GM10266 (cell line): ENCODE measurements around the gene OLFML1.

Experiments used
- DNase-seq: peaks from one replicate; pipeline ENCODE4 v3.0.0; 2012; ENCODE audit errors: extremely low spot score
- CTCF ChIP-seq: IDR thresholded peaks from 2 replicates; pipeline ENCODE4 v1.5.1; 2012; ENCODE audit warnings: mild to moderate bottlenecking, low read depth; ENCODE audit not compliant: control insufficient read depth, insufficient read depth; ENCODE audit errors: missing control alignments

Gene OLFML1

GRCh38 chr11:7444091-7444981 lies 41.0 kb upstream of the OLFML1 start:
- TF ChIP-seq CTCF = no peak
- no peak for DNase-seq

- TF ChIP-seq CTCF = no peak
- DNase-seq = no peak
Observed at GRCh38 chr11:7445564-7445963, 39.7 kb upstream of the OLFML1 start.

GRCh38 chr11:7448201-7448600 lies 37.1 kb upstream of the OLFML1 start:
- no peak for DNase-seq
- TF ChIP-seq CTCF = no peak

- DNase-seq = no peak
- no peak for TF ChIP-seq CTCF
Observed at GRCh38 chr11:7449211-7449840, 36.0 kb upstream of the OLFML1 start.

GRCh38 chr11:7449841-7450214 lies 35.5 kb upstream of the OLFML1 start:
- no peak for TF ChIP-seq CTCF
- DNase-seq = no peak

GRCh38 chr11:7450836-7451235 lies 34.5 kb upstream of the OLFML1 start:
- TF ChIP-seq CTCF = no peak
- DNase-seq = no peak

- TF ChIP-seq CTCF = no peak
- no peak for DNase-seq
Observed at GRCh38 chr11:7451520-7451919, 33.8 kb upstream of the OLFML1 start.
